Epithelial cell of esophagus (primary cell): ENCODE results near the gene RIC8A.
A peak's percentile ranks its signal among the peaks of the same experiment; 100 is the strongest.

Experiments
- DNase-seq: peaks from one replicate; pipeline ENCODE4 v3.0.0; 2010; ENCODE audit warnings: low read depth
- H3K4me3 ChIP-seq: 2 replicates; pipeline ENCODE4 v1.5.1; 2011; ENCODE audit warnings: mild to moderate bottlenecking, low read length, control low read depth
- TF ChIP-seq, protein P1 (sequence below): IDR thresholded peaks from 2 replicates; pipeline ENCODE4 v1.5.1; 2011; ENCODE audit warnings: low read depth, mild to moderate bottlenecking, low read length, control low read depth, inconsistent platforms; ENCODE audit not compliant: insufficient read depth; ENCODE audit errors: missing control alignments

The RIC8A gene

DNA sequence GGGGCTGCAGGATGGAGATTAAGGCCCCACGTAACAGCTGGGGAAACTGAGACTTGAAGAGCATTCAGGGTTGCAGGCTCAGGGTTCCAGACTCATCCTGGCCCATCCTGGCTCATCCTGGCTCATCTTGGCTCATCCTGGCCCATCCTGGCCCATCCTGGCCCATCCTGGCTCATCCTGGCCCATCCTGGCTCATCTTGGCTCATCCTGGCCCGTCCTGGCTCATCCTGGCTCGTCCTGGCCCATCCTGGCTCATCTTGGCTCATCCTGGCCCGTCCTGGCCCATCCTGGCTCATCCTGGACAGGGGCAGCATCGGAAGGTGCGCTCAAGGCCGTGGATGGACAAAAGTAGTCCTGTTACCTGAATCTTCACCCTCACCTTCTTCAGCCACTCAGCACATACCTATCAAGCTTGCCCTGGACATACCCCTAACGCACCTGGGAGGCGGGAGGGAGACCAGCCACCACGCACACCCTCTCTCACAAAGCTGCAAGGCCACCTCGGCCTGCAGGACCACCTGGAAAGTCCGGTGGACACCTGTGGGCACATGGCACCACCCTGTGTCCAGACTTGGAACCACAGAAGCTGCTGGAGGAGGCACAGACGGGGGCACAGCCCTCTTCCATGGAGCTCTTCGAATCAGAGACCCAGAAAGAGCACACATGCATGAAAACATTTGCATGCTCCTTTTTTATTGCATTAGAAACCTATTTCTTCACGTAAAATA is 50.4 kb downstream of the RIC8A start:
- no peak for DNase-seq
- TF ChIP-seq, protein P1, sequence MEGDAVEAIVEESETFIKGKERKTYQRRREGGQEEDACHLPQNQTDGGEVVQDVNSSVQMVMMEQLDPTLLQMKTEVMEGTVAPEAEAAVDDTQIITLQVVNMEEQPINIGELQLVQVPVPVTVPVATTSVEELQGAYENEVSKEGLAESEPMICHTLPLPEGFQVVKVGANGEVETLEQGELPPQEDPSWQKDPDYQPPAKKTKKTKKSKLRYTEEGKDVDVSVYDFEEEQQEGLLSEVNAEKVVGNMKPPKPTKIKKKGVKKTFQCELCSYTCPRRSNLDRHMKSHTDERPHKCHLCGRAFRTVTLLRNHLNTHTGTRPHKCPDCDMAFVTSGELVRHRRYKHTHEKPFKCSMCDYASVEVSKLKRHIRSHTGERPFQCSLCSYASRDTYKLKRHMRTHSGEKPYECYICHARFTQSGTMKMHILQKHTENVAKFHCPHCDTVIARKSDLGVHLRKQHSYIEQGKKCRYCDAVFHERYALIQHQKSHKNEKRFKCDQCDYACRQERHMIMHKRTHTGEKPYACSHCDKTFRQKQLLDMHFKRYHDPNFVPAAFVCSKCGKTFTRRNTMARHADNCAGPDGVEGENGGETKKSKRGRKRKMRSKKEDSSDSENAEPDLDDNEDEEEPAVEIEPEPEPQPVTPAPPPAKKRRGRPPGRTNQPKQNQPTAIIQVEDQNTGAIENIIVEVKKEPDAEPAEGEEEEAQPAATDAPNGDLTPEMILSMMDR: peak; percentile 8
- no peak overlapping the region for H3K4me3 ChIP-seq

DNA sequence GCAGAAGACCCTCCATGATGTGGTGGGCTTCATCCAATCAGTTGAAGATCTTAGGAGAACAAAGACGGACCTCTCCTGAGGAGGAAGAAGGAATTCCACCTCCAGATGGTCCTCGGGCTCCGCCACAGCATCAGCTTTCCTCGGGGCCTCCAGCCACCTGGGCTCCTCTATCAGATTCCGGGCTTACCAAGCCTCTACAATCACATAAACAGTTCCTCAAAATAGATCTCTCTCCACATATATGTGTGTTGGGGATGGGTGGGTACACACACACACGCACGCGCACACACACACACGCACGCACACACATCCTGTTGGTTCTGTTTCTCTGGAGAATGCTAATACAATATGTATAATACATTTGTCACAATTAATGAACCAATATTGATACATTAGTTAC is 51.9 kb downstream of the RIC8A start:
- DNase-seq: no peak
- TF ChIP-seq, protein P1: no peak
- H3K4me3 ChIP-seq: no peak overlapping the region

DNA sequence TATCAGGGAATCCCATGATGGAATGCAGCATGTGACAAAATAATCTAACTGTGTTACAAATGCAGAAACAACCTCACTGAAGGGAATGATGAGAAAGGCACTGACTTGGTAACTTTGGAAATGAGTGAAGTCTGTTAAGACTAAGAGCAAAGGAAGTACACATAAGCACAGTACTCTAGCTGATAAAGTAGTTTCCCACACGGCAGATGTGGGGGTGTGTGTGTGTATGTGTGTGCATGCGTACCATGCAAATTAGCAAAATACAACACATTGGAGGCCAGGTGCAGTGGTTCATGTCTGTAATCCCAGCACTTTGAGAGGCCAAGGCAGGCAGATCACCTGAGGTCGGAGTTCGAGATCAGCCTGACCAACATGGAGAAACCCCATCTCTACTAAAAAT is 54.1 kb downstream of the RIC8A start:
- TF ChIP-seq, protein P1: no peak
- DNase-seq: no peak
- no peak overlapping the region for H3K4me3 ChIP-seq
